ENCODE measurements around the gene AGAP1.

GRCh38 chr2:235494716-235495372, 1.0 kb downstream of the AGAP1 start:
- TF ChIP-seq CTCF (IDR thresholded peaks at IDR 0.05) (no peak), POLR2A (IDR thresholded peaks at IDR 0.05) (no peak)

Measured in vagina (tissue), 2 donors.